LNCaP clone FGC (cell line): Measurements from ENCODE around the gene RPLP2.

ENCODE experiments used
- DNase-seq: peaks from one replicate; pipeline ENCODE4 v3.0.0-alpha.2; 2011; ENCODE audit warnings: low read depth
- H3K4me3 ChIP-seq: 2 replicates; pipeline ENCODE4 v1.5.1; 2011; ENCODE audit warnings: mild to moderate bottlenecking, low read depth, low read length, control low read depth
- TF ChIP-seq, protein P1 (sequence below): IDR thresholded peaks from 2 replicates; pipeline ENCODE4 v1.5.1; 2012; ENCODE audit warnings: mild to moderate bottlenecking; ENCODE audit not compliant: control insufficient read depth, insufficient read depth; ENCODE audit errors: extremely low read depth

RPLP2 gene

DNA sequence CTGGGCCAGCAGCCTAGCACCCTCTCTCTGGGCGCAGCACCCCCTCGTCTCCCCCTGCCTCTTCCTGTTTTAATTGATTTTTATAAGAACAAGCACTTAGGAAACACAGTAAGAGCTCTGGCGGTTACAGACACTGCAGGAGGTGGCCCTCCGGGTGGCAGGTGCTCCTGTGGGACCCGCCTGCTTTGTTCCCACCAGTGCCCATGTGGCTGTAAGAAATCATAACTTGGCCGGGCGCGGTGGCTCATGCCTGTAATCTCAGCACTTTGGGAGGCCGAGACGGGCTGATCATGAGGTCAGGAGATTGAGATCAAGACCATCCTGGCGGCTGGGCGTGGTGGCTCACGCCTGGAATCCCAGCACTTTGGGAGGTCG lies 51.3 kb downstream of the RPLP2 start:
- no peak overlapping the region for H3K4me3 ChIP-seq
- TF ChIP-seq, protein P1, sequence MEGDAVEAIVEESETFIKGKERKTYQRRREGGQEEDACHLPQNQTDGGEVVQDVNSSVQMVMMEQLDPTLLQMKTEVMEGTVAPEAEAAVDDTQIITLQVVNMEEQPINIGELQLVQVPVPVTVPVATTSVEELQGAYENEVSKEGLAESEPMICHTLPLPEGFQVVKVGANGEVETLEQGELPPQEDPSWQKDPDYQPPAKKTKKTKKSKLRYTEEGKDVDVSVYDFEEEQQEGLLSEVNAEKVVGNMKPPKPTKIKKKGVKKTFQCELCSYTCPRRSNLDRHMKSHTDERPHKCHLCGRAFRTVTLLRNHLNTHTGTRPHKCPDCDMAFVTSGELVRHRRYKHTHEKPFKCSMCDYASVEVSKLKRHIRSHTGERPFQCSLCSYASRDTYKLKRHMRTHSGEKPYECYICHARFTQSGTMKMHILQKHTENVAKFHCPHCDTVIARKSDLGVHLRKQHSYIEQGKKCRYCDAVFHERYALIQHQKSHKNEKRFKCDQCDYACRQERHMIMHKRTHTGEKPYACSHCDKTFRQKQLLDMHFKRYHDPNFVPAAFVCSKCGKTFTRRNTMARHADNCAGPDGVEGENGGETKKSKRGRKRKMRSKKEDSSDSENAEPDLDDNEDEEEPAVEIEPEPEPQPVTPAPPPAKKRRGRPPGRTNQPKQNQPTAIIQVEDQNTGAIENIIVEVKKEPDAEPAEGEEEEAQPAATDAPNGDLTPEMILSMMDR, result no peak
- DNase-seq, result no peak

DNA sequence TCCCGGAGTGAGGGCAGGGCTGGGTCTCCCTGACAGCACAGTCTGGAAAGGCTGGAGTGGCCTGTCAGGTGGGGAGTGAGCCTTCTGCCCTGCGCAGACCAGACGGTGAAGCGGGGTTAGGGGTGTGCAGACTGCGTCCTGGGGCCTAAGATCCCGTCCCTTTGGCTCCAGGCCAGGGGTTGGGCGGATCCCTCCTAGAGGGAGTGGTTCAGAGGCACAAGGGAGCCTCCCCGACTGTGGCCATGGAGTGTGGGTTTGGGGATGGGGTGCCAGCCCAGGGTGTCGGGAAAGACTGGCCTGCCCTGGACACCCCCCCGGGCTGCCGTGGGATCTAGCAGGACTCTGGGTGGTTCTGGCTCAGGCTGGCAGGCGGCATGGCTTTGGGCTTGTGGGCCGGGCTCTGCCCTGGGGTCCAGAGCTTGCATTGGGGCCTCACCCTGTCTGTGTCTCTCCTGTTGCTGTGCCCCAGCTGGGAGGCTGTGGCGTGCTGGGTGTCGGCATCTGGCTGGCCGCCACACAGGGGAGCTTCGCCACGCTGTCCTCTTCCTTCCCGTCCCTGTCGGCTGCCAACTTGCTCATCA lies 52.4 kb downstream of the RPLP2 start:
- DNase-seq, result no peak
- H3K4me3 ChIP-seq, result no peak overlapping the region
- TF ChIP-seq, protein P1, result no peak
